Cerebellar cortex (tissue), 1 donor: Measurements from ENCODE around the gene HVCN1.
"Not testable (repeated sequence)": the region's sequence is repeated elsewhere in the genome, so short reads cannot be mapped to it uniquely, and the experiment has no call there.

Experiments used
- DNase-seq: peaks from one replicate; pipeline ENCODE4 v3.0.0-alpha.2; 2015; ENCODE audit warnings: low spot score

The HVCN1 gene

DNA sequence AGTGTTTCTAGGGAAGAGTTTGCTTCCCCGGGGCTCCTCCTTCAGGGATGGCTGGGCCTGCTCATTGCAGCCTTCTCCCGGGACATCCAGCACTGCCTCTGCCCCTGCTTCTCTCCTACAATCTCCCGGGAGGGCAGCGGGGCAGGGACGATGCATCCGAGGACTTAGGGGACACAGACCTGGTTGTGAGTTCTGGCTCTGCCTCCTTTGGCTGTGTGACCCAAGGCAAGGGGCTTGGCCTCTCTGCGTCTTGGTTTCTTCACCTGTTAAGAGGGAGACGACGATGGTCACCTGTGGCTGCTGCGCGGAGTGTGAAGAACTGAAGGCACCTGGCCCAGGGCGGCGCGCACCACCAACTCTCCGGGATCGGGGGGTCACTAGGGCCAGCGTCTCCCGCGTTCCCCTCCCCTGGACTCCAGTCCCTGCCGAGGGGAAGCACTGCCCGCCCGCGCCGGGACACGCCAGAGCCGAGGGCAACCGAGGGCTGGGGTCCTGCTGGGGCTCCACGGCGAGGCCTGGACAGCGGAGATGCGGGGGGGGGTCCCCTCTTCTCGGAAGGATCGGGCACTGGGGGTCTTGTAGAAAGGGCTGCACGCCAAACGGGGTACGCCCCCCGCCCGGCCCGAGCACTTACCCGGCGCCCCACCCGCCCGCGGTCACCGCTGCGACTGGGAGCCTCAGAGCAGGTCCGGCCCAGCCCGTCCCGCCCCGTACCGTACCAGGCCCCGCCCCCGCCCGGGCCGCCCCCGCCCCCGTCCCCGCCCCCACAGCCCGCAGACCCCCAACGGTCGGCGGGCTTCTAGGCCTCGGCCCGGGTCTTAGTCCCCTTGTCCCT lies at the start of gene HVCN1:
Gene HVCN1 (minus strand): TSS at position 670 of the 835 bp plus-strand sequence. CDS start 5,870 bp downstream, outside the sequence.
- DNase-seq = no peak

- no peak for DNase-seq
Observed at GRCh38 chr12:110737532-110737931, 48.6 kb upstream of the HVCN1 start.

DNA sequence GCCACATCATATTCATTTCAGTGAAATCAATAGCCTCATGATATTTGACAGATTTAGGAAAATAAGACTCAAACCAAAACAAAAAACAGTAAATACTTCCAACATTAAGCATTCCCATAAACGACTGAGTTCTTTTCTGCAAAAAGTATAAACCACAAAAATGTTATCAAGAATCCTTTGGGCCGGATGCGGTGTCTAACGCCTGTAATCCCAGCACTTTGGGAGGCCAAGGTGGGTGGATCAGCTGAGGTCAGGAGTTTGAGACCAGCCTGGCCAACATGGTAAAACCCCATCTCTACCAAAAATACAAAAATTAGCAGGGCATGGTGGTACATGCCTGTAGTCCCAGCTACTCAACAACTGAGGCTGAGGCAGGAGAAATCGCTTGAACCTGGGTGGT lies 48.1 kb upstream of the HVCN1 start:
- not testable (repeated sequence) for DNase-seq

DNA sequence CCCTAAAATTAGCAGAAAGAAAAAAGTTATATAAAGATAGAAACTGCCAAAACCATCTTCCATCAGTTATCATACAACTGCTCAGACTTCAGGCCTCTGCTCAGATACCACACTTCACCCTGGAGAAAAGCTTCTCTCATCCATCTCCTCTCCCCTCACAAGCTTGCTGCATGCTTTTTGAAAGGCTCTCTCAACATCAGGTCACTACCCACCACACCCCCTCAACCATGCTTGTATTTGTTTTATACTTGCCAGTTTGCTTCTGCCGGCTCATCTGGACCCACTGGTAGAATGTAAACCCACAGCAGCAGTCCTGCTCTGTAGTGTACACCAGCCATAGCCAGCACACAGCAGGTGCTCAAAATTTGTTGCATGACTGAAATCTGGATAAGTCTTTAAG lies 45.0 kb upstream of the HVCN1 start:
- DNase-seq = no peak

DNA sequence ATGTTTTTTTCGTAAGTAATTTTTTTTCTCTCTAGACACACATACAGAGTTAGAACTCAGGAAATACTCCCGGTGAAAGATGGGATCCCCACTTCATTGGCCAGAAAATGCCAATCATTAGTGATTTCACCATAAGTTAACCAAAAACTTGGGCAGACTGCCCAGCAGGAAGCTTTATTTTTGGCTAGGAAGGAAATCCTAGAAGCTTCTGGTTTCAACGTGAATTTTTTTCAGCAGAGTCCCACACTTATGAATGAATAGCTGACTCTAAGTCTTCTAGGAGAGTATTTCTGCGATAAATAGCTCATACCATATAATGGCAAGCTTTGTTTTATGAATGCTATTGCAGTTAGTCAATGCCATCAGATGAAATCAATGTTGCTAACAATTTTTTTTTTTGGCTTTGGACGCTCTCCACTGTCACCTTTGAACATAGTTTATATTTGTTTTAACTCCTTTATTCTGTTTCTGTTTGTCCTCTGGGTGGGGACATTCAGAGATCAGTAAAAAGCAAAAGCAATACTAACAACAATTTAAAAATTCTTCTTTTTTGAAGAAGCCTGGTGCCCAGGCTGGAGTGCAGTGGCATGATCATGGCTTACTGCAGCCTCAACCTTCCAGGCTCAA lies 44.3 kb upstream of the HVCN1 start:
- no peak for DNase-seq

GRCh38 chr12:110732572-110732971 lies 43.7 kb upstream of the HVCN1 start:
- DNase-seq = no peak

DNA sequence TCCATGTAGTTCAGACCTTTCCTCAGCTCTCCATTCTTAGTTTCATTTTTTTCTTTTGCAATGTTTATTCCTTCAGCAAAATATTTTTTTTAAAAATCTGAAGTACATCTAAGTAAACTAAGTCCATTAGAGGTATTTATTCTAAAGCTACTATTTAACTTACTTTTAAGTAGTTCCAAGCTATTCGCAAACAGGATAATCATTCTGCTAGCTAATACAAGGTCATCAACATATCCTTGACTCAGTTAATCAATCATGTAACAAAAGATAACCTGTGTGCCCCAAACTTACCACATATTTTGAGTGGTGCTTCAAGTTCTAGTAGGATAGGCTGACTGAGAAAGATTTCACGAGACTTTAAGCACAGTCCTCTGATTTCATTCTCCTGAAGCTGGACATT lies 42.6 kb upstream of the HVCN1 start:
- no peak for DNase-seq

DNA sequence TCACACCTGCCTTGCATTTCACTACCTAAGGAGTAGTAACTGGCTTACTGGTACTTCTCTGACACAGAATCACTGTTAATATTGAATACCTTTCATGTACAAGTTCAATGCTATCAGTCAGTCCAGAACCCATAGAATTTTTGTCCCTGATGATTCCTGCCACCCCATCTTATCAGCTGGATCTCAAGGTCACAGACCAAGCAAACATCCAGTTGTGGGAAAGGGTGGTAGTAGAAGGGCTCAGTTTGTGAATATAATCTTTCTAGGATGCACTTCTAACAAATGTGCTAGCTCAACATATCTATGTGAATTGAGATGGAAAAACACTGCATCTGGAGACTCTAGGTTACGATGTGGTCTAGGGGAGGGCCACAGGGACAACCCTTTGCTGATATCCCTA lies 39.7 kb upstream of the HVCN1 start:
- no peak for DNase-seq

GRCh38 chr12:110726708-110727369 lies 37.9 kb upstream of the HVCN1 start:
- DNase-seq = no peak

DNA sequence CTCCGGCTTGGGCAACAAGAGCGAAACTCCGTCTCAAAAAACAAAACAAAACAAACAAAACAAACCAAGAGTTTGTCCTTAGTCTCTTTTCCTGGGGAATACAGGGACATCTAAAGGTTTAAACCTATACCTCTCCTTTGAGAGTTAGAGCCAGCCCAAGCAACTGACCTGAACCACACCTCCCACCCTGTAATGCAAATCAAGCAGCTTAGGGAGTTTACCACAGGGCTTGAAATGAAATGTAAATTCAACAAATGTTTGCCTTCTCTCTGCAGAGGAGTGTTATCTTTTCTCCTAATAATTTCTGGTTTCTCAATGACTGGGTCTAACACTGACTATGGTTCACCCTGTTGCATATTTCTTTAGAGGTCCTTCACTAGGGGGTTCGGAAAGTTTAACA lies 37.1 kb upstream of the HVCN1 start:
- DNase-seq = no peak

- DNase-seq = no peak
Observed at GRCh38 chr12:110725267-110725666, 36.4 kb upstream of the HVCN1 start.

DNA sequence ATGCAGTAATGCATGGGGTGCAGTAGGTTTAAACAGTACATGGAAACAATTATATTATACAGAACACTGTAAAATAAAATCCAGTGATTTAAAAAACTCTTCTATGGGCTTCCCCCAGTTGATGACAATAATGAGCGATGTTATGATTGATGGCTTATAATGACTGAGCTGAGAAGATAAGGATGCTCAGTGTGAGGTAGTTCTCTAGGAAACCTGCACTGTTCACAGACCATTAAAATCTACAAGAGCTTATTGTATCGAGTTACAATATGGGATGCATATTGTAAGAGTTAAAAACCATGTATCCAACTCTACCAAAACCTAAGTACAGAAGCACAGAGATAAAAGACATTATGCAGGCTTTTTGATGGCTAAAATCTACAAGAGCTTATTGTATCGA lies 34.0 kb upstream of the HVCN1 start:
- DNase-seq = not testable (repeated sequence)

DNA sequence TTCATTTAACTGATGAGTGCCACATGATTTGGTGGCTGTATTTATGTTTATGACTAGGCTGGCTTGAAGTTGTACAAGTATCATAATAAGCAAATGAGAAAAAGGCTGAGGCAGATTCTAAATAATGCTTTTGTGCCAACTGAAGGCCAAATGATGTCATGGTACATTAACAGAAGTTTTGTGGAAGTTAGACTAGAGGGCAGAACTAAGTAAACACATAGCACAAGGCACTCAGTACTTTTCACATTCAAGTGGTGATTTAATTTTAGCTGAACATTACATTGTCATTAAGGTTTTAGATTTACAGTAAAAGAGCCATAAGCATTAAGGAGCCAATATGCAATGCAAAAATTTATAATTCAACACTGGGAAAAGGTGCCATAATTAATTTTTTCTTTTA lies 32.7 kb upstream of the HVCN1 start:
- no peak for DNase-seq

GRCh38 chr12:110720516-110720915 lies 31.6 kb upstream of the HVCN1 start:
- DNase-seq = no peak

GRCh38 chr12:110718222-110718908 lies 29.4 kb upstream of the HVCN1 start:
- DNase-seq = no peak

GRCh38 chr12:110717037-110717436 lies 28.1 kb upstream of the HVCN1 start:
- no peak for DNase-seq

DNA sequence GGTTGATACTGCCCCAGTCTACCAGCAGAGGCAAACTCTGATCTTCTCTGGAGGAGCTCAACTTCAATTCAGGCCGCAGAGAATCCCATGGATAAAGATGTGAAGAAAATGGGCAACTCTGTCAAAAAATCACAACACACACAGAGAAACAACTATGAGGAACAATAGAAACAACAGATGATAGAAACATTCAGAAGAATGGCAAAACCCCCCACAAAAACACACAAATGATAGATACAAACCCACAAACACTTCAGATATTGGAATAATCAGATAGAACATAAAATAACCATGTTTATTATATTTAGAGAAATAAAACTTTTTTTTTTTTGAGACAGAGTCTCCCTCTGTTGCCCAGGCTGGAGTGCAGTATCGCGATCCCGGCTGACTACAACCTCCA lies 20.0 kb upstream of the HVCN1 start:
- DNase-seq = no peak

DNA sequence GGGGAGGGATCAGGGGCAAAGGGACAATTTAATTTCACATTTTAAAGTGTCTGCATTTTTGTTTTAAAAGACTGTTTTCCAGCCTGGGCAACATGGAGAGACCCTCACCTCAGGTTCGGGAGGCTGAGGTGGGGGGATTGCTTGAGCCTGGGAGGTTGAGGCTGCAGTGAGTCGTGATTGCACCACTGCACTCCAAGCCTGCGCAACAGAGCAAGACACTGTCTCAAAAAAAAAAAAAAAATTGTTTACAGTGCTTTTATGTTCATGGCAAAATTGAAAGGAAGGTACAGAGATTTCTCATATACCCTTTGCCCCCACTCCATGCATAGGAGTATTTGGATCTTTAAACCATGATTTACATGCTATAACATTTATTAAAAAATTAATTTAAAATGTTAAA lies 16.4 kb upstream of the HVCN1 start:
- no peak for DNase-seq

DNA sequence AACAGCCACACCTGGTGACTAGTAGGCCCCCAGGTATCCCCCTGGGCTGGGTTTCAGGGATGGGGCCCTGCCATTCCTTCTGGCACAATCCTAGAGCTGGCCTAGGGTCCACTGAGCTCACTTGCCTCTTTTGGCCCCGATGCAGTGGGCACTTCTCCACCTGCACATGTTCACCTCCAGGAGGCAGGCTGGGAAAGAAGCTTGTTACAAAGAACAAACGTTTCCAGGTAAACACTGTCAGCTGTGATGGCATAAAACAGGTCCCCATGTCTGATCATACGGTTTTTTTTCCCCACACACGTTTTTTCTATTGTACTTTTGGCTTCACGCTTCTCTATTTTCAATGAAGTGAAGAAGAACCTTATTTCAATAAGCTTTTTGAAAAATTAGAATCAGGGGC lies 15.8 kb upstream of the HVCN1 start:
- peak; percentile 17 for DNase-seq

GRCh38 chr12:110704231-110704630 lies 15.3 kb upstream of the HVCN1 start:
- no peak for DNase-seq

DNA sequence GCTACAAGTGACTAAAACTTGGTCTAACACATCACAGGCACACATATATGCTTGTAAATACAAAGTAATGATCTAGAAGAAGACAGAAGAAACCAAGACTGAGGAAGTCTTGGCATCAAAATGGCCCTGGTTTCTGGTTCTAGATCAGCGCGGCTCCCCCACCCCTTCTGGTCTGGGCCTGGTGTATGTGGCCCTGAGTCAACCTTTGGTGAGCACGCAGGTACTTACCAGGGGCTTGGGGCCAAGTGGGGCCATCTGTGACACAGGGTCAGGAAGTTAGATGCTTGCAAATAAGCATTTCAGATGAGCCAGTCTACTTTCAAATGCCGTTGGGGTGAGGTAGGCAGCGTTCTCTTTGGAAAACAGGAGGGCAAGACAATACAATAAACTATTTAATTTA lies 13.2 kb upstream of the HVCN1 start:
- no peak for DNase-seq
